Ishikawa (cell line): ENCODE results near the gene GAP43.

Source experiments
- CEBPB ChIP-seq: IDR thresholded peaks from 2 replicates; pipeline ENCODE4 v1.6.1; 2012
- CREB1 ChIP-seq: IDR thresholded peaks from 2 replicates; pipeline ENCODE4 v1.6.1; 2012; ENCODE audit warnings: low read depth
- EGR1 ChIP-seq: IDR thresholded peaks from 2 replicates; pipeline ENCODE4 v1.6.1; 2012
- EP300 ChIP-seq: IDR thresholded peaks from 2 replicates; pipeline ENCODE4 v1.6.1; 2012; ENCODE audit warnings: borderline replicate concordance
- FOXM1 ChIP-seq: IDR thresholded peaks from 2 replicates; pipeline ENCODE4 v1.6.1; 2012; ENCODE audit warnings: low read depth, borderline replicate concordance
- NFIC ChIP-seq: IDR thresholded peaks from 2 replicates; pipeline ENCODE4 v1.6.1; 2012
- RAD21 ChIP-seq: IDR thresholded peaks from 2 replicates; pipeline ENCODE4 v1.6.1; 2012; ENCODE audit warnings: low read depth
- REST ChIP-seq: IDR thresholded peaks from 2 replicates; pipeline ENCODE4 v1.6.1; 2012; ENCODE audit warnings: low read depth, mild to moderate bottlenecking
- TAF1 ChIP-seq: IDR thresholded peaks from 2 replicates; pipeline ENCODE4 v1.6.1; 2012; ENCODE audit warnings: low read depth, mild to moderate bottlenecking
- TCF12 ChIP-seq: IDR thresholded peaks from 2 replicates; pipeline ENCODE4 v1.6.1; 2012; ENCODE audit warnings: low read depth
- TEAD4 ChIP-seq: IDR thresholded peaks from 2 replicates; pipeline ENCODE4 v1.6.1; 2012
- YY1 ChIP-seq: IDR thresholded peaks from 2 replicates; pipeline ENCODE4 v1.6.1; 2012; ENCODE audit warnings: low read depth
- ZBTB7A ChIP-seq: IDR thresholded peaks from 2 replicates; pipeline ENCODE4 v1.6.1; 2012; ENCODE audit warnings: low read depth
- TF ChIP-seq, protein P1 (sequence below): IDR thresholded peaks from 2 replicates; pipeline ENCODE4 v1.6.1; 2012
- TF ChIP-seq, protein P2 (sequence below): IDR thresholded peaks from 2 replicates; pipeline ENCODE4 v1.6.1; 2012

The GAP43 gene

GRCh38 chr3:115688418-115688817 is 65.1 kb downstream of the GAP43 start:
- TF ChIP-seq ZBTB7A (no peak), EP300 (no peak)

- TF ChIP-seq TEAD4 (no peak), REST (no peak), TCF12 (no peak), CREB1 (no peak), NFIC (no peak), EP300 (no peak), ZBTB7A (no peak), RAD21 (no peak), EGR1 (no peak)
- TF ChIP-seq, protein P1, sequence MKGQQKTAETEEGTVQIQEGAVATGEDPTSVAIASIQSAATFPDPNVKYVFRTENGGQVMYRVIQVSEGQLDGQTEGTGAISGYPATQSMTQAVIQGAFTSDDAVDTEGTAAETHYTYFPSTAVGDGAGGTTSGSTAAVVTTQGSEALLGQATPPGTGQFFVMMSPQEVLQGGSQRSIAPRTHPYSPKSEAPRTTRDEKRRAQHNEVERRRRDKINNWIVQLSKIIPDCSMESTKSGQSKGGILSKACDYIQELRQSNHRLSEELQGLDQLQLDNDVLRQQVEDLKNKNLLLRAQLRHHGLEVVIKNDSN: no peak
Observed at GRCh38 chr3:115689928-115690327, 66.6 kb downstream of the GAP43 start.

GRCh38 chr3:115691964-115692363 is 68.7 kb downstream of the GAP43 start:
- no peak for TF ChIP-seq EGR1
- TF ChIP-seq TEAD4: no peak
- no peak for TF ChIP-seq CREB1
- TF ChIP-seq, protein P2, sequence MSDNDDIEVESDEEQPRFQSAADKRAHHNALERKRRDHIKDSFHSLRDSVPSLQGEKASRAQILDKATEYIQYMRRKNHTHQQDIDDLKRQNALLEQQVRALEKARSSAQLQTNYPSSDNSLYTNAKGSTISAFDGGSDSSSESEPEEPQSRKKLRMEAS: no peak
- TF ChIP-seq TCF12: no peak
- TF ChIP-seq YY1: no peak
- TF ChIP-seq RAD21: no peak
- no peak for TF ChIP-seq NFIC
- TF ChIP-seq, protein P1: no peak
- TF ChIP-seq FOXM1: no peak
- TF ChIP-seq EP300: no peak
- no peak for TF ChIP-seq ZBTB7A
- no peak for TF ChIP-seq TAF1
- TF ChIP-seq CEBPB: no peak
- TF ChIP-seq REST: no peak

DNA sequence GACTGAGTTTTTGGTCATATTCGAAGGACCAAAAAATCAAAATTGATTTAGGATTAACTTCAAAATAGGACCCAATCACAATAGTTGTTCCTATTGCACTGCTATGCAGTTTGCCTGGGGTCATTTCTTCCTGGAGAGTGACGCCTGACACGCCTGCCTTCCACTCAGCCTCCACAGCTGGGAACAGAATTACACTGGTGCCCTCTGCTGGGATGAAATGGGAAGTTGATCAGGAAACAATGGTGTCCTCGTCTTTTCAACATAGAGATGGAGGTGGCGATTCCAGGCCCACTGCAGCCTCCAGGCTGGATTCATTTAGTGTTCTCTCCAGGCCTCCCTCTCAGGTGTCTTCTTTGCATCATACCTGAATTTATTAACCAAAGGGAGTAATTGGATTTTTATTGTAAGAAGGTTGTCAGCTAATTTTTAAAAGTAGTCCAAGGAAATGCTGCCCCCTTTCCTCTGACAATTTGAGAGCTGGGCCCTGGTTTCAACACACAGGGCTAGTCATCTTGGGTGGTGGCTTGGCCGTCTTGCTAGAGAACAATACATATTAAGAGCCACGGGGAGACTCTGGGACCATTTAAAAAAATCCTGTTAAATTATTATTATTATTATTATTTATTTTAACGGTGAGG is 69.7 kb downstream of the GAP43 start:
- no peak for TF ChIP-seq EGR1
- TF ChIP-seq RAD21: peak; percentile 99
- 0 out of 2 replicates have a peak, but pooled peaks have one; percentile 33 for TF ChIP-seq YY1

DNA sequence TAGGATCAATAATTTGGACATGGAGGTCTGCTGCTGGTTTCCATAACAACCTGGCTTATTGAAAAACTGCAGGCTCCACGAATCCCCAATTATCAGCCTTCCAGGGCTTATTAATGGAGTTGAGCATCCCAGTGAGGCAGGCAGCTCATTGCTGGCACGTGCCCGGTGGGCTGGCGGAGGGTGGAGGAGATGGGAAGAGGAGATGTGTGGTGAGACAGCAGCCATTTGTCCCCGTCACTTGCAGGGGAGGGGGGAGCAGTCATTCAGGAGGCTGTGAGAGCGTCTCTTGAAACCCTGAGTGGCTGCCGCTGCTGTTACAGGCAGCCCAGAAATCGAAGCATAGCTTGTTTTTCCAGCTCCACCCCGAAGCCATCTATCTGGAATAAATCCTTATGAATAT is 70.6 kb downstream of the GAP43 start:
- TF ChIP-seq EGR1 (no peak), TEAD4 (no peak)

- TF ChIP-seq EP300 (no peak), YY1 (no peak), EGR1 (no peak), TCF12 (no peak), FOXM1 (no peak)
Observed at GRCh38 chr3:115695090-115695489, 71.8 kb downstream of the GAP43 start.

DNA sequence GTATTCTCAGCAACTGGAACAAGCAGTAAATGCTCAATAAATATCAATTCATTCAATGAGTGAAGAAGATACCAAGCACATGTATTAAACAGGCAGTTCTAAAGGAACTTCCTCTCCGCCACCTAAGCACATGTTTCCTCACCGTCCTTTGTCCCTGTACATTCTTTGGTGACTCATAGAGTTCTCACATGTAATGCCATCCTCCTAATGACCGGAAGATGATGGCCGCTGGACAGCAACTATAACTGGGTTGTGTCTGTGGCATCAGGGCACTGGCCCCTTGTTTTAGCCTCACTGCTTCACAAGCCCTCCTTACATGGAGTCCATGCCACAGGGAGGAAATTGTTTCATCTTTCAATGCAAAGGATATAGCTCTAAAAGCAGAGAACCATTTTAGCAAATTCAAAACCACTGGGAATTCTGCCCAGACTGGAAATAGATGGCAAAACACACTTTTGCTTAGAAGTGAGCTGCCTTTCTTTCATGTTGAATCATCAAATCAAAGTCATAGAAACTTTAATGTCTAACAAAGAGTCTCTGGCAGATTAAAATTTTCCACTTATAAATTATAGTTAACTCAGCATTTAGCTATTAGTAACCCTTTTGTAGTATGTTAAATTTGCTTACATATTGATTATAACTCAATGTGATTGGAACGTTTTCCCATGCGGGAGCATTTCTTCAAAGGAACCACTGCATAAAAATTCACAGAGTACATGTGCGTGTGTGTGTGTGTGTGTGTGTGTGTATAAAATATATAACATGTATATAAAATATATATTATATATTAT is 74.1 kb downstream of the GAP43 start:
- TF ChIP-seq, protein P2: no peak
- TF ChIP-seq REST (no peak), EGR1 (no peak), EP300 (no peak), CEBPB (no peak), FOXM1 (no peak), CREB1 (no peak), TEAD4 (no peak), YY1 (no peak), NFIC (no peak), TAF1 (no peak), TCF12 (no peak), ZBTB7A (no peak), RAD21 (no peak)
- TF ChIP-seq, protein P1: no peak
